Immature natural killer cell (primary cell): ENCODE data around the gene DSTN. TPM values are rescaled to one million over a fixed set of nuclear protein-coding genes. Genes with fewer than 3 reads are reported as not detected.
"Not testable (repeated sequence)": the region's sequence is repeated elsewhere in the genome, so short reads cannot be mapped to it uniquely, and the experiment has no call there.

Experiments
- DNase-seq, 3 donors: peaks; one replicate each; pipeline ENCODE4 v3.0.0; 2022; ENCODE audit warnings: mixed read lengths in 1 of 3
- H3K27ac Mint-ChIP-seq, 6 donors: one replicate each; pipeline ENCODE4 v1.8.0; 2020; ENCODE audit warnings: mixed read lengths in 6 of 6, mild to moderate bottlenecking in 5 of 6, inconsistent platforms in 4 of 6, moderate library complexity in 3 of 6
- H3K27me3 Mint-ChIP-seq, 3 donors: one replicate each; pipeline ENCODE4 v1.8.0; 2020 to 2021; ENCODE audit warnings: low read depth in 3 of 3, mild to moderate bottlenecking in 3 of 3, mixed read lengths in 3 of 3, moderate library complexity in 3 of 3, inconsistent platforms in 1 of 3
- H3K36me3 Mint-ChIP-seq, 3 donors: one replicate each; pipeline ENCODE4 v1.8.0; 2020; ENCODE audit warnings: mixed read lengths in 3 of 3, inconsistent platforms in 2 of 3, mild to moderate bottlenecking in 2 of 3
- H3K4me1 Mint-ChIP-seq, 2 donors: one replicate each; pipeline ENCODE4 v1.8.0; 2020; ENCODE audit warnings: inconsistent platforms in 2 of 2, mild to moderate bottlenecking in 2 of 2, mixed read lengths in 2 of 2, moderate library complexity in 1 of 2
- H3K4me3 Mint-ChIP-seq, 5 donors: one replicate each; pipeline ENCODE4 v1.8.0; 2020; ENCODE audit warnings: mild to moderate bottlenecking in 5 of 5, mixed read lengths in 5 of 5, inconsistent platforms in 3 of 5, moderate library complexity in 3 of 5
- H3K9me3 Mint-ChIP-seq, 6 donors: one replicate each; pipeline ENCODE4 v1.8.0; 2020; ENCODE audit warnings: mild to moderate bottlenecking in 6 of 6, mixed read lengths in 6 of 6, inconsistent platforms in 4 of 6, moderate library complexity in 3 of 6
- polyA plus RNA-seq, 3 donors: library from polyadenylated mRNA; unstranded; fragments of 300-500 nt; fragmentation: Illumina TruSeq; gene quantifications; one replicate each; pipeline ENCODE4 v1.2.3, GENCODE V29; 2021

Gene DSTN
- polyA plus RNA-seq, 3 donors from 2014 or later = 157 to 226 (median 225) TPM

GRCh38 chr20:17654649-17655285, 84.9 kb downstream of the DSTN start:
- peaks cover 21 to 37% of the 10 kb centered on the region in 2 donors for H3K4me1 Mint-ChIP-seq
- H3K27me3 Mint-ChIP-seq = peaks cover 0 to 4% (median 0%) of the 10 kb centered on the region in 3 donors
- peak overlapping the region in 2 of 6 donors; percentile 31 to 38 for H3K27ac Mint-ChIP-seq
- peaks cover 20 to 22% (median 21%) of the 10 kb centered on the region in 3 donors for H3K36me3 Mint-ChIP-seq
- H3K9me3 Mint-ChIP-seq = no peaks in the 10 kb centered on the region
- no peak overlapping the region for H3K4me3 Mint-ChIP-seq
- no peak for DNase-seq

- H3K27ac Mint-ChIP-seq = no peak overlapping the region
These were observed 85.4 kb downstream of the DSTN start for GRCh38 chr20:17655286-17655651.

GRCh38 chr20:17655865-17656479, 86.1 kb downstream of the DSTN start:
- Mint-ChIP-seq H3K9me3 (no peaks in the 10 kb centered on the region), H3K27me3 (peaks cover 0 to 4% (median 0%) of the 10 kb centered on the region in 3 donors), H3K4me3 (no peak overlapping the region), H3K27ac (peak overlapping the region in 3 of 6 donors; percentile 21 to 63 (median 48)), H3K4me1 (peaks cover 29 to 46% of the 10 kb centered on the region in 2 donors), H3K36me3 (peaks cover 28 to 30% (median 28%) of the 10 kb centered on the region in 3 donors)
- DNase-seq = no peak

More at GRCh38 chr20:17655286-17655651, 85.4 kb downstream of the DSTN start:
- Mint-ChIP-seq H3K27me3 (peaks cover 0 to 4% (median 0%) of the 10 kb centered on the region in 3 donors), H3K9me3 (no peaks in the 10 kb centered on the region), H3K36me3 (peaks cover 22 to 26% (median 24%) of the 10 kb centered on the region in 3 donors), H3K4me3 (no peak overlapping the region), H3K4me1 (peaks cover 22 to 39% of the 10 kb centered on the region in 2 donors)
- no peak for DNase-seq

GRCh38 chr20:17657079-17657825, 87.4 kb downstream of the DSTN start:
- Mint-ChIP-seq H3K36me3 (peaks cover 28 to 30% (median 28%) of the 10 kb centered on the region in 3 donors), H3K4me1 (peaks cover 41 to 59% of the 10 kb centered on the region in 2 donors), H3K27me3 (peaks cover 0 to 5% (median under 1%) of the 10 kb centered on the region in 3 donors), H3K27ac (peak overlapping the region in 5 of 6 donors; percentile 4 to 63 (median 48)), H3K9me3 (no peaks in the 10 kb centered on the region), H3K4me3 (no peak overlapping the region)
- no peak for DNase-seq

- Mint-ChIP-seq H3K36me3 (peaks cover 28 to 30% (median 28%) of the 10 kb centered on the region in 3 donors), H3K27ac (peak overlapping the region in 5 of 6 donors; percentile 8 to 63 (median 22)), H3K9me3 (no peaks in the 10 kb centered on the region), H3K27me3 (peaks cover 0 to 6% (median 3%) of the 10 kb centered on the region in 3 donors), H3K4me1 (peaks cover 49 to 67% of the 10 kb centered on the region in 2 donors), H3K4me3 (no peak overlapping the region)
- no peak for DNase-seq
These were observed 88.2 kb downstream of the DSTN start for GRCh38 chr20:17657898-17658647.

- Mint-ChIP-seq H3K4me1 (peaks cover 54 to 72% of the 10 kb centered on the region in 2 donors), H3K4me3 (no peak overlapping the region), H3K27me3 (peaks cover 0 to 6% (median 3%) of the 10 kb centered on the region in 3 donors), H3K27ac (peak overlapping the region in 4 of 6 donors; percentile 8 to 63 (median 26)), H3K36me3 (peaks cover 28 to 30% (median 28%) of the 10 kb centered on the region in 3 donors), H3K9me3 (no peaks in the 10 kb centered on the region)
- DNase-seq = no peak
These were observed 88.7 kb downstream of the DSTN start for GRCh38 chr20:17658648-17658993.

GRCh38 chr20:17659344-17659743, 89.5 kb downstream of the DSTN start:
- Mint-ChIP-seq H3K36me3 (peaks cover 25 to 30% (median 28%) of the 10 kb centered on the region in 3 donors), H3K4me1 (peaks cover 62 to 80% of the 10 kb centered on the region in 2 donors)
- not testable (repeated sequence) for H3K27ac Mint-ChIP-seq, H3K4me3 Mint-ChIP-seq, H3K9me3 Mint-ChIP-seq, DNase-seq, H3K27me3 Mint-ChIP-seq

Other genes with a start within 250 kb of the DSTN start
- gene BFSP1, start 38.7 kb upstream of the DSTN start, polyA plus RNA-seq = 1 to 10 TPM; 4.8 to 6.6 (median 5.8) TPM
- gene RRBP1, start 112.2 kb downstream of the DSTN start, polyA plus RNA-seq = 10 to 100 TPM in 1 of 3 donors, 1 to 10 TPM in 2; 4.1 to 39.0 (median 5.7) TPM
- not detected for gene BANF2, start 129.9 kb downstream of the DSTN start, polyA plus RNA-seq